IPS DF 4.7 (cell line): ENCODE data around the gene PRKACG.
"Not testable (repeated sequence)": the region's sequence is repeated elsewhere in the genome, so short reads cannot be mapped to it uniquely, and the experiment has no call there.

Experiments used
- DNase-seq: peaks from one replicate; pipeline ENCODE4 v3.0.0-alpha.2; 2013; ENCODE audit warnings: low spot score; ENCODE audit errors: extremely low read depth

The PRKACG gene

DNA sequence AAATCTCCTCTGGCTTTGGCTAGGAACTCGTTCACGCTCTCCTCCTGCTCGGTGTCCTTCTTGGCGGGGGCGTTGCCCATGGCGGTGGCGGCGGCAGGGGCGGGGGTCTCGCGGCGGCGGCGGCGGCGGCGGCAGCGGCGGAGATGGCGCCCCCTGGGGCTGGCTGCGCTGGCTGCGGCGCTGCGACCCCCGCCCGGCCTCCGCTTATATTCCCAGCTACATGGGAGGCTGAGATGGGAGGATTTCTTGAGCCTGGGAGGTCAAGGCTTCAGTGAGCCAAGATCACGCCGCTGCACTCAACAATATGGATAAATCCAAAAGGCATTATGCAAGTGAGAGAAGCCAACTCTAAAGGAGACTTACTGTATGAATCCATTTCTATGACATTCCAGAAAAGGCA lies at the start of gene PRKACG:
Gene PRKACG (minus strand): TSS at position 101 of the 400 bp plus-strand sequence. CDS start 21 bp downstream, at position 80.
- no peak for DNase-seq

DNA sequence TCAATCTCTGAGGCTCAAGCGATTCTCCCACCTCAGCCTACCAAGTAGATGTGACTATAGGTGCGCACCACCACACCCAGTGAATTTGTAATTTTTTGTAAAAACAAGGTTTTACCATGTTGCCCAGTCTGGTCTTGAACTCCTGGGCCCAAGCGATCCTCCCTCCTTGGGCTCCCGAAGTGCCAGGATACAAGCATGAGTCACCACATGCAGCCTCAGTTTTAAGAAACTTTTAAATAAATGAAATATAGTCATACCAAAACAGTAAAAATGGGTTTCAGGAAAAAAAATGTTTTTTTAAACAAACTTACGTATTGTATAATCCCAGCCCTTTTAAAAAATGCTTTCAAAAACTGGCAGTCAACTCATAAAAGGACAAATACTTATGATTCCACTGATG lies 48.3 kb upstream of the PRKACG start:
- DNase-seq: no peak

DNA sequence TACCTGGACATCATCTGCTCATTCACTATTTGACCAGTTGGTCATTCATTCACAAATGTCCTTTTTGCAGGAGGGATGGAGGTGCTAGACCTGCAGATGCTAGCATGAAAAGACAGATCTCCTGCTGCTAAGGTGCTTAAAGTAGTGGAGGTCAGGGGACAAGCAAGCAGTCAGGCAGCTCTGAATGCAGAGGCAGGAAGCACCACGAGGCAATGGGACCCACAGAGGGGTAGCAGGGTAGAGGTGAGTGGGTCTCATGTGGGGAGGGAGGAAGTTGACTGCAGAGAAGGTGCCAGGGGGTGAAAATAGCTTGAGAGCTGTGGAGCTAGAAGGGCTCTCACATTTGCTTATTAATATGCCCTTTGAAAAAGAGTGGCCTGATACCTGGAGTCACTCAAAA lies 46.9 kb upstream of the PRKACG start:
- no peak for DNase-seq

DNA sequence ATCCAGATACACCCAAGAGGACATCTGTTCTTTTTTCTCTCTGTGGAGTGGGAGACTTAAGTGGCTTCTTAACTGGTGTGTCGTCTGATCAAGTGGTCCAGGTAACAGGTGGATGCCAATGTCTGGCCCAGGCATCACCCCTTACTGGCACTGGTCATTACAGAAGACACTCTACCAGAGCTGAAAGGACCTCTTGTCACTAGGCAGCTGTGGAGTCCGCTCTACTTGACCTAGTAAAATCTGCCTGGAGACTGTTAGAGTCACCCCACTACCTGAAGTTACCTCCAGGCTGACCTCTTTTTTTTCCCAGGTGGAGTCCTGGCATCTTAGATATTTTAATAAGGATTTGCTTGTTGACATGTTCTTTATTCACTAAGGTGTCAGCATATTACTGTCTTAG lies 44.2 kb upstream of the PRKACG start:
- DNase-seq: no peak

DNA sequence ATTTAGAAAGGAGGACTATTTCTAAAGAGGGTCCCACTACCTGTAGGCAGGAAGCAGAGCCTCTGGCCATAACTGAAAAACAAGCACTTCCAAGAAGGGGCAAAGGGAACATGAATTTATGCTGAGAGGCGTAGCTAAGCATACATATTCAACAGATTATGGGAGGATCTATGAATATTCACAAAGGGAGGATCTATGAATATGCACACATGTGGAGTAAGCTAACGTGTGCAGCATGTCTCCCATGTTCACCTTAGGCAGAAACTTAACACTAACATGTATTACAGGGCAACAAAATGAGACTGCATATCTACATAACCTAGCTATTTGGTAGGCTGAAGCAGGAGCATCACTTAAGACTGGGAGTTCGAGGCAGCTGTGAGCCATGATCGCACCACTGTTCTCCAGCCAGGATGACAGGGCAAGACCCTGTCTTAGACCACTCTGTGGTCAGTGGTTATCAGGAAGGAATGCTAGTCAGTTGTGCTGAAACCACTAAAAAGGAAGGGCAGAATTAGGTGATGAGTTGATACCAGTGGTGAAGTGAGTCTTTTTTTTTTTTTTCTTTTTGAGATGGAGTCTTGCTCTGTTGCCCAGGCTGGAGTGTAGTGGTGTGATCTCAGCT lies 42.4 kb upstream of the PRKACG start:
- no peak for DNase-seq

DNA sequence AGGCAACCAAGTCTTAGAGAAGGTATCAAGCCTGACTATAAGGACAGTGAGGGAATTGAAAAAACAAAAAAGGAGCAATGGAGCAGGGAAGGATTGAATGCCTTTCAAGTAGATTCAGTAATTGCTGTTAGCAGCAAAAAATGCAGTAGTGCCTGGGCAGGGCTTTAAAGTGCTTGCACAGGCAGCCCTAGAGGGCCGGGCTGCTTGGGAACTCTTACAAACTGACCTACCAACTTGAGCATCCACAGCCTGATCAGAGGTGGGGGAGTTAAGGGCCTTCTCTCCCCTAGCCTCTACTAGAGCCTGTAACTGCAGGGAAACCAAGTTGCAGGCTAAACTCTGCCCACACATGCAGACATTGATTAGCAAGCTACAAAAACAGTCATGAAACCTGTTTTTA lies 41.1 kb upstream of the PRKACG start:
- DNase-seq: no peak

DNA sequence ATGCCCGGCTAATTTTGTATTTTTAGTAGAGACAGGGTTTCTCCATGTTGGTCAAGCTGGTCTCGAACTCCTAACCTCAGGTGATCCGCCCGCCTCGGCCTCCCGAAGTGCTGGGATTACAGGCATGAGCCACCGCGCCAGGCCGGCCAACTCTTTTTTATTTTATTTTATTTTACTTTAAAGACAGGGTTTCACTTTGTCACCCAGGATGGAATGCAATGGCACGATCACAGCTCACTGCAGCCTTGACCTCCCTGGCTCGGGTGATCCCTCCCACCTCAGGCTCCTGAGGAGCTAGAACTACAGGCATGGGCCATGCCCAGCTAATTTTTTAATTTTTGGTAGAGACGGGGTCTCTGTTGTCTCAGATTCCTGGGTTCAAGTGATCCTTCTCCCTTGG lies 37.0 kb upstream of the PRKACG start:
- DNase-seq: not testable (repeated sequence)

DNA sequence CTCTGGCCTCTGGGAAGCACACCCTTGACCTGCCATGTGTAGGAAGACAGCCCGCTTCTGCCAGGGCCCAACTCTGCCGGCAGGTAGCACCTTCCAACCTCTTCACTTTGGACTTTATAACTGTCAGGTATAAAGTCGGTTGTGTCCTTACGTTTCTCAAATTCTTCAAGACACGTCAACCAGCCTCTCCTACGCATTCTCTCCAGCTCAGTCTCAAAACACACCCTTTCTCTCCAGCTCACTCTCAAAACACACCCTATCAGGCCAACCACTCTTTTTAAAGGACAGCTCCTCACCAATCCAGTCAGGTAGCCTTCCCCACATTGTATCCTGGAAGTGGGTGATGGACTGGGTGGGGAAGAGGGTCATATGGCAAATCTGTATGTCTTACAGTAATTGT lies 35.2 kb upstream of the PRKACG start:
- DNase-seq: no peak

DNA sequence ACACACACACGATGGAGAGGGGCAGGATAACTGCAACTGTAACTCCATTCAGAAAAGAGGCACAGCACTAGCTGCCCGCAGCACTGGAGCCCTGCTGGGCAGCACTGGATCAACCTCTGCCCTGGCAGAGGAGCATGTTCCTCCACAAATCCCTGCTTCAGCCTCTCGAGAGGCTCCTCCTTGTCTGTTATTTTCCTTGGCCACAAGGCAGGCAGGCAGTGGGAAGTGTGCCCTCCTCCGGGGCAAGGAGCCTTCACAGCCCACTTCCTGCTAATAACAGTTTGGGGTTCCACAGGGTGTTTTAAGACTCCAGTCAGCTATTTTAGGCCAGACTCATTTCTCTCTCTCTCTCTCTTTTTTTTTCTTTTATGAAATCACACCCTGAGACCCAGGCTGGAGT lies 33.5 kb upstream of the PRKACG start:
- DNase-seq: no peak

DNA sequence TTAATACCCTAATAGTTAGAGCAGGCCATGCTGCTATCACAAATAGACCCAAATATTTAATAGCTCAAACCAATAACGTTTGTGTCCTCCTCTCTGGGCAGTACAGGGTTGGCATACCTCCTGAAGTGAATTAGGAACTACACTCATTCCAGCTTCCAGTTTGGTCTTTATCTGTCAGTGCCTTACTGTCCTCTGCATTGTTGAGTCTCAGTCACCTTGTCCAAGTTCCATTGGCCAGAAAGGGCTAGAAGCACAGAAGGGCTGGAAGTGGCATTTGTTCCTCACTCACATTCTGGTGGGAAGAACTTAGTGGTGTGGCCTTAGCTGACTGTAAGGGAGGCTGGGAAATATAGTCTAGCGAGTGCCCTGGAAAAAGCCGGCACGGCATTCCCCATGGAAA lies 32.8 kb upstream of the PRKACG start:
- DNase-seq: no peak

DNA sequence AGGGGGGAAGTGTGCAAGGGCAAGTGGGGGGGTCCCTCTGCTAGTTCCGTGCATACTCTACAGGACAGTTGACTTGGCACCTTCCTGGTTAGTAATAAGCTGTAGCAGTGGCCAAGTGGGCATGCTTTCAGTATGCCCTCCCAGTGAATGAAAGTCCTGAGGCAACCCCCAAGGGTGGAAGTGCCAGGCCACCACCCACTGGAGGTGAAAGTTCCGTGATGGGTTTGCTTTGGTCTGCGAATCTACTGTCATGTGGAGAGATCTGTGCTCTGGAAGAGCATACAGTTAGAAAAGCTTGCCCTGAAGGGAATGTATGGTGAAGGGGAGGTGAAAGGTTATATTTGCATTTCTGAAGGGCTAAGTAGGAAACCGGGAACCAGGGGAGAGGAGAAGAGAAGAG lies 31.9 kb upstream of the PRKACG start:
- DNase-seq: no peak

DNA sequence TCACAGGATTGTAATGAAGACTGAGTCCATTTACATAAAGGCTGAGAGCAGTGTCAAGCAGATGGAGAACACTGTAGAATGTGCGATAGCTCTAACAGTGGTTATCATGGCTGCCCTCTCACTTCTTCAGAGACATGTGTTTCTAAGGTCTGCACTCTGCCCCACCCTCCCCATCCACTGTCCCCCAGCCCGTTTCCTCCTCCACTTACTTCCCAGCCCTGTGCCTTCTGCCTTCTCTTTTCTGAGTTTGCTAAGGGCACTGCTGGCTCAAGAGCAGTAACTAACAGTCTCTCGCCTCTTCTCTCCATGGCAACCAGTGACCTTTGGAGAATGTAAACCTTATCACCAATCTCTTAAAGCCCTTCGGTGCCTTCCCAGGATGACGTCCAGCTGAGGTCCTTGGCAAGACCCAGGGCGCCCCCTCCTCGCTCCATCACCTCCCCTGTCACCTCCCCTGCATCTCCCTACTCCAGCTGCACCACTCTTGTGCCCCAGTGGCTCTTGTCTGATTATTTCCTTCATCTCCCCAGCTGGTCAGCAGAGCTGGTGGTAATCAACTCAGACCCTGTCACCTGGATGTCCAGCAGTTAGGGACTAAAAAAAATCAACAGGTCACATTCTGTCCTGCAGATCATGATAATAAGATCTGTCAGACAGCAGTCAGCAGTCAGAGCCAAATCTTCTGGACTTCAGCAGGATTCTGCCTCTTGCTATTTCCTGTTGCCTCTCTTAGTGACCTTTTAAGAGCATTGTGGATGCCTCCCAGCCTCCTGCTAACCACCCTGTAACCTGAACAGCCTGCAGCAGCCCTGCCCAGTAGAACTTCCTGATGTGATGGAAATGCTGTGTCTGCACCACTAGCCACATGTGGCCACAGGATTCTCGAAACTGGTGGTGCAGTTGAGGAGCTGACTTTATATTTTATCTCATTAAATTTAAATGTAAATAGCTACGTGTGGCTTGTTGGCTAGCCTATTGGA lies 30.6 kb upstream of the PRKACG start:
- no peak for DNase-seq

DNA sequence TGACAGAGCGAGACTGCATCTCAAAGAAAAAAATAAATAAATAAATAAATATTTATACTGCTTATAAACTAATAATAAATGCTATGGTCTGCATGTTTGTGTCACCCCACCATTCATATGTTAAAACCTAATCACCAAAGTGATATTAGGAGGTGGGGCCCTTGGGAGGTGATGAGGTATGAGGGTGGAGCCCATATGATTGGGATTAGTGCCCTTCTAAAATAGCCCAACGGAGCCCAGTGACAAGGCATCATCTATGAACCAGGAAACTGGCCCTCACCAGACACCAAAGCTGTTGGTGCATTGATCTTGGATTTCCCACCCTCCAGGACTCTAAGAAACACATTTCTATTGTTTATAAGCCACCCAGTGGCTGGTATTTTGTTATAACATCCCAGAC lies 26.7 kb upstream of the PRKACG start:
- DNase-seq: no peak

DNA sequence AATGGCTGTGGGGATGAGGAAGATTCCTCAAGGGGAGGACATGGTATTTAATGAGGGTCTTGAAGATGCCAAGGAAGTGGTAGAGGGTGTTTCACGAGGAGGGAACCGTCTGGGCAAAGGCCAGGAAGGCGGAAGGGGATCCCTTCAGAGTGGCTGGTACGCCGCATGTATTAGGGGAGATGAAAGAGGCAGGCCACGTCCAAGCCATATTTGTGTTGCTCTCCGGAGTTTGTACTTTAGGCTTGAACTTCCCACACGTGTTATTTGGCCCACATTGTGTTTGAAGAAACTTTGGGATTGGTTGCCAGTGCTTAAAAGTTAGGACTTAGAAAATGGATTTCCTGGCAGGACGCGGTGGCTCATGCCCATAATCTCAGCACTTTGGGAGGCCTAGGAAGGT lies 22.9 kb upstream of the PRKACG start:
- DNase-seq: no peak

DNA sequence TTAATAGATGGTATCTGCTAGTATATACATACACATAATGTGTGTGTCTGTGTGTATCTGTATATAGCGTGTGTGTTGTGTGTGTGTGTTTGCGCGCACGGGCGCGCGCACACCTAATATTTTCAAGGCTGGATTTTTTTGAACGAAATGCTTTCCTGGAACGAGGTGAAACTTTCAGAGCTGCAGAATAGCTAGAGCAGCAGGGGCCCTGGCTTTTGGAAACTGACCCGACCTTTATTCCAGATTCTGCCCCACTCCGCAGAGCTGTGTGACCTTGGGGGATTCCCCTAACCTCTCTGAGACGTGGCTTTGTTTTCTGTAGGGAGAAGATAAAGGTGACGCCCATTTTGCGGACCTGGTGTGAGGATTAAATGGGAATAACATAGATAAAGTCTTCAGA lies 22.4 kb upstream of the PRKACG start:
- no peak for DNase-seq

DNA sequence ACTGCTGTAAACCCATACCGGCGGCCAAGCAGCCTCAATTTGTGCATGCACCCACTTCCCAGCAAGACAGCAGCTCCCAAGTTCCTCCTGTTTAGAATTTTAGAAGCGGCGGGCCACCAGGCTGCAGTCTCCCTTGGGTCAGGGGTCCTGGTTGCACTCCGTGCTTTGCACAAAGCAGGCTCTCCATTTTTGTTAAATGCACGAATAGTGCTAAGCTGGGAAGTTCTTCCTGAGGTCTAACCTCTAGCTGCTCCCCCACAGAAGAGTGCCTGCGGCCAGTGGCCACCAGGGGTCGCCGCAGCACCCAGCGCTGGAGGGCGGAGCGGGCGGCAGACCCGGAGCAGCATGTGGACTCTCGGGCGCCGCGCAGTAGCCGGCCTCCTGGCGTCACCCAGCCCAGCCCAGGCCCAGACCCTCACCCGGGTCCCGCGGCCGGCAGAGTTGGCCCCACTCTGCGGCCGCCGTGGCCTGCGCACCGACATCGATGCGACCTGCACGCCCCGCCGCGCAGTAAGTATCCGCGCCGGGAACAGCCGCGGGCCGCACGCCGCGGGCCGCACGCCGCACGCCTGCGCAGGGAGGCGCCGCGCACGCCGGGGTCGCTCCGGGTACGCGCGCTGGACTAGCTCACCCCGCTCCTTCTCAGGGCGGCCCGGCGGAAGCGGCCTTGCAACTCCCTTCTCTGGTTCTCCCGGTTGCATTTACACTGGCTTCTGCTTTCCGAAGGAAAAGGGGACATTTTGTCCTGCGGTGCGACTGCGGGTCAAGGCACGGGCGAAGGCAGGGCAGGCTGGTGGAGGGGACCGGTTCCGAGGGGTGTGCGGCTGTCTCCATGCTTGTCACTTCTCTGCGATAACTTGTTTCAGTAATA lies 21.8 kb upstream of the PRKACG start, which contains the start of gene FXN:
Gene FXN (plus strand): TSS at position 315 of the 871 bp plus-strand sequence. CDS start 31 bp downstream, at position 346.
- no peak for DNase-seq

DNA sequence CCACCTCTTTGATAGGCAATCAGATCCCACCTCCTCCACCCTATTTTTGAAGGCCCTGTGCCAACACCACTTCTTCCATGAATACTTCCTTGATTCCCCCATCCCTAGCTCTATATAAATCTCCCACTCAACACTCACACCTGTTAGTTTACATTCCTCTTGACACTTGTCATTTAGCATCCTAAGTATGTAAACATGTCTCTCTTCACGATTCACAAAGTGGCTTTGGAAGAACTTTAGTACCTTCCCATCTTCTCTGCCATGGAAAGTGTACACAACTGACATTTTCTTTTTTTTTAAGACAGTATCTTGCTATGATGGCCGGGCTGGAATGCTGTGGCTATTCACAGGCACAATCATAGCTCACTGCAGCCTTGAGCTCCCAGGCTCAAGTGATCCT lies 20.2 kb upstream of the PRKACG start:
- no peak for DNase-seq

DNA sequence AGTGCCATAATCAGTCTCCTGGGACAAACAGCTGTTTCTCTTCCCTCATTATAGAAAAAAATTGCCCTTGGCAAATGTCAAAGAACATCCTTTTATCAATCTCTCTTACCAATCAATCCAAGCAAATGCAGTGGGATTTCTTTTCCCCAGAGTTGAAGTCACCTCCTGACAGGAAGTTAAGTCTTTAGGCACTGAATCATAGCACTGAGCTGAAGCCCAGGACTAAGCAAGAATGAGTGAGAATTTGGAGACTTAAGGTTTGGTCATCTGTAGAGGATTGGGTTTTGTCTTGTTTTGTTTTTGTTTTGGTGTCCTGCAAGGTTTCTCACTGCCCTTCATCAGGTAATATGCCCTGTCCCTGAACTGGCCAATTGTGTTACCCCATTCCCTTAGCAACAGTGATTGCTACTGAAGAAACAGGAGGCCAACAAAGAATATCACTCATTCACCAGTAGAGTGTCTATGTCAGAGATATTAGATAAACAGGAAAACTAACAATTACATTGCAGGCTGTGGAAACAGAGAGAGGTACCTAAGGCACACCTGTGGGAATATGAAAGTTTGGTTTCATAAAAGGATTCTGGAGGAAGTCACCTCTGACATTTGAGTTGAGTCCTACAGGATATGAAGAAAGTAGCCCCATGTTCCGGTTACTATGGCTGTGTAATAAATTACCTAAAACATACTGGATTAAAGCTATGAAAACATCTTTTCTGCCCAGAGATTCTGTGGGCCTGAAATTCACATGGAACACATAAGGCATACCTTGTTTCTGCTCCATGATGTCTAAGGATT lies 17.1 kb upstream of the PRKACG start:
- DNase-seq: no peak

DNA sequence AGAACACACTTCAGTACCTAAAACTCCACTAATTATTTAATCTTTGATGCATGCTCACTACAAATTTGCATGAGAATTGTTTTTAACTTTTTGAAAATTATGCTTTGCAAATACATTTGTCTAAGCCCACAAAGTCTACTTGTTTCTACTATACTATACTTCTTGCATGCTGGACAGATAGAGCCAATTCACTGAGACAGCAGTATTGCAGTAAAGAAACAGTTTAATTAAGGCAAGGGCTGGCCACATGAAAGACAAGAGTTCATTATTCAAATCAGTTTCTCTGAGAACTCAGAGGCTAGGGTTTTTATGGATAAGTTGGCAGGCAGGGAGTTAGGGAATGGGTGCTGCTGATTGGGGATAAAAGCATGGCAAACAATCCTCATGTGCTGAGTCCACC lies 15.6 kb upstream of the PRKACG start:
- DNase-seq: no peak

DNA sequence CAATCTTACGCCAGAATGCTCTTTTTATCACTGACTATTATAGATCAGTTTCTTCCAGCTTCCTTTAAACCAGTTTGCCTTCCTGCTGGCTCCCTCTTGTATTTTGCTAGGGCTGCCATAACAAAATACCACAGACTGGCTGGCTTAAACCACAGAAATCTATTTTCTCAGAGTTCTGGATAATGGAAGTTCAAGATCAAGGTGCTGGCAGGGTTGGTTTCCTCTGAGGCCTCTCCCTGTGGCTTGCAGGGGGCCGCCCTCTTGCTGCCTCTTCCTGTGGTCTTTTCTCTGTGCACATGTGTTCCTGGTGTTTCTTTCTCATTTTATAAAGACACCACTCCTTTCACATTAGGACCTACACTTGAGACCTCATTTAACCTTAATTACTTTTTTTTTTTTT lies 14.8 kb upstream of the PRKACG start:
- no peak for DNase-seq
